Measurements from ENCODE around the gene ALLC. TPM values are rescaled to one million over a fixed set of nuclear protein-coding genes. Genes with fewer than 3 reads are reported as not detected.

ALLC gene
- total RNA-seq, 1 experiment from 2014 or later: not detected

DNA sequence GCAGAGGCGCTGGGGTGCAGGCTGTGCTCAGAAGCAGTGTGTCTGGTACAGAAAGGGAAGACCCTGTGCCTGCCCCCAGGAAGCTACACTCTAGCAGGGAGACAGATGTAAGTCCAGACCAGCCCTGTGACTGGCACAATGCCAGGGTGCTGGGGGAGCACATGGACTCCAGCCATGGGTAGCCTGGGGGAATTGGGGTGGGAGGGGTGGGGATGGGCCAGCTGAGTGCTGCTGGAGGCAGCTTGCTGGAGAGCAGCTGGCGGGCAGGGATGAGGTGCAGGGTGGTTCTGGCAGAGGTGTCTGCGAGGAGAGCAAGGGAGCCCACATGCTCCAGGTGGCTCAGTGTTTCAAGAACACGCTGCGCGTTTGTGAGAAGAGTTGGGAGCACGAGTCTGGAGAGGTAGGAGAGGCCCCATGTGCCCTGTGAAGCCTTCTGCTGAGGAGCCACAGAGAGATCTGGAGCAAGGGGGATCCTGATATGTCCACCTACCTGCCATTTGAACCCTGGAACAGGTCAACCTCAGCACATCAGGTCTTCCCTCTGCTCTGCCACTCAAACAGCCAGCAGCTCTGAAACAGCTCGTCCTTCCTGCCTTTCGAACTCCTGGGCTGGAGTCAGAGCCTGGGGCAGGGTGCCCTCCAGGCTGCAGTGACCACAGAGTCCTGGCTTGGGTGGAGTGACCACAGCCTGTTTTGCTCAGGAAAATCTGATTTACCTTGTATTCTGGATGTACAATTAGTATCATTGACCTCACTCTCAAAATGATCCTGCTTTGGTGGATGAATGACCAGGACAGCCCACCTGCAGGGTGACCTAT, 15.1 kb downstream of the ALLC start:
- Histone ChIP-seq H3K27me3 (ENCODE audit: low read length) (no peaks in the 10 kb centered on the region), H4K20me1 (ENCODE audit: insufficient read depth, low read depth, low read length) (no peaks in the 10 kb centered on the region), H3K79me2 (ENCODE audit: low read length) (no peaks in the 10 kb centered on the region), H3K27ac (ENCODE audit: low read length) (no peak overlapping the region), H3K36me3 (ENCODE audit: insufficient read depth, low read length) (no peaks in the 10 kb centered on the region), H2AFZ (ENCODE audit: low read length) (no peak overlapping the region), H3K9me3 (ENCODE audit: low read length) (no peaks in the 10 kb centered on the region), H3K4me3 (ENCODE audit: low read length) (no peak overlapping the region), H3K9ac (ENCODE audit: low read length) (no peak overlapping the region), H3K4me1 (ENCODE audit: low read length) (no peaks in the 10 kb centered on the region), H3K9me2 (replicated peaks; ENCODE audit: insufficient read depth, low read length) (no peaks in the 10 kb centered on the region), H3K4me2 (ENCODE audit: low read depth, low read length, poor library complexity, severe bottlenecking) (no peak overlapping the region)
- DNase-seq: no peak

DNA sequence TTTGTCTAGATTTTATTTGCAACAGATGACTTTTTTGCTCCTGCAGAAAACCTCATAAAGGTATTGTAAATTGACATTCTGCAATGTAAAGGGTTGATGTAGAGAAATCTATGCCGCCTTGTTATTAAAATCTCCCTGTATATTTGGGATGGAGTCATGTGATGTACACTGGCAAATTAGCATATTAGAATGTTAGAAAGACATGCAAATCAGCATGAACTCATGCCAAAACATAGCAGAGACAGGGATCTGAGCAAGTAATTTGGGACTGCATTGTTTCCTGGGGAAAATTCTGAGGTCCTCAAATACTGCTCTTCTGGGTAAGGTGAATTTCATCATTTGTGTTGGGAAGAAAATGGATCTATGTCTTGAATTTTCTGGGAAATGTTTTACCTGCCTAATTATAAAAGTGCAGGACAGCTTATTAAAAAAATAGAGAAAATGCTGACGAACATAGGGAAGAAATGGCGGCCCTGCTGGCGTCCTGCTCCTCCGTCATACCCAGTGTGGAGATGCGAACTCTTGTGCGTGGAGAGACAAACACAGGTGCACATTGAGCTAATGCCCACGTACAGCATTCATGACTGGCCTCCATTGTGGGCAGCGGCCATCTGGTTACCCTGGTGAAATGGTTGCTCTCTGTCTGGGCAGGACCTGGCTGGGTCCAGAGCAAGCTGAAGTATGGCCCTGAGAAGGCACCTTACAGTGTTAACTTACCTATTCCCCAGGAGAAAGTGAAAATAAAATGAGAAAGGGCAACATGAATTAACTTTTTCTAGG, 16.3 kb downstream of the ALLC start:
- Histone ChIP-seq H3K27me3 (ENCODE audit: low read length) (no peaks in the 10 kb centered on the region), H3K9me2 (replicated peaks; ENCODE audit: insufficient read depth, low read length) (no peaks in the 10 kb centered on the region), H3K4me2 (ENCODE audit: low read depth, low read length, poor library complexity, severe bottlenecking) (no peak overlapping the region), H3K36me3 (ENCODE audit: insufficient read depth, low read length) (no peaks in the 10 kb centered on the region), H3K4me3 (ENCODE audit: low read length) (no peak overlapping the region), H3K9me3 (ENCODE audit: low read length) (no peaks in the 10 kb centered on the region), H3K4me1 (ENCODE audit: low read length) (no peaks in the 10 kb centered on the region), H2AFZ (ENCODE audit: low read length) (no peak overlapping the region), H4K20me1 (ENCODE audit: insufficient read depth, low read depth, low read length) (no peaks in the 10 kb centered on the region), H3K79me2 (ENCODE audit: low read length) (no peaks in the 10 kb centered on the region), H3K9ac (ENCODE audit: low read length) (no peak overlapping the region), H3K27ac (ENCODE audit: low read length) (no peak overlapping the region)
- DNase-seq: no peak

DNA sequence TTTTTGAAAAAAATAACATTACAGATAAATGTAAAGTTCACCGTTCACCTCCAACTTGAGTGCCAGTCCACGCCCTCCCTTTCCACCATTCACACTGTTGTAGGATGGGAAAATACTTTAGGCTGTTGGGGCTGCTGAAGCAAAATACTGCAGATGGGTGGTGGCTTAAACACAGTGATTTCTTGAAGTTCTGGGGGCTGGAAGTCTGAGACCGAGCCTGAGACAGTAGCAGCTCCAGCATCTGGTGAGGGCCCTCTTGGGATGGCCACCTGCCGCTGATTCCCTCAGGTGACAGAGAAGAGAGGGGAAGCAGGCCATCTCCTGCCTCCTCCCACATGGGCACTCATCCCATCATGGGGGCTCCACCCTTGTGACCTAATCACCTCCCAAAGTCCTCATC, 17.7 kb downstream of the ALLC start:
- Histone ChIP-seq H3K27me3 (ENCODE audit: low read length) (no peaks in the 10 kb centered on the region), H4K20me1 (ENCODE audit: insufficient read depth, low read depth, low read length) (no peaks in the 10 kb centered on the region), H3K4me3 (ENCODE audit: low read length) (no peak overlapping the region), H3K4me2 (ENCODE audit: low read depth, low read length, poor library complexity, severe bottlenecking) (no peak overlapping the region), H3K79me2 (ENCODE audit: low read length) (no peaks in the 10 kb centered on the region), H3K9ac (ENCODE audit: low read length) (no peak overlapping the region), H3K9me3 (ENCODE audit: low read length) (no peaks in the 10 kb centered on the region), H3K36me3 (ENCODE audit: insufficient read depth, low read length) (no peaks in the 10 kb centered on the region), H3K9me2 (replicated peaks; ENCODE audit: insufficient read depth, low read length) (no peaks in the 10 kb centered on the region), H3K4me1 (ENCODE audit: low read length) (no peaks in the 10 kb centered on the region), H3K27ac (ENCODE audit: low read length) (no peak overlapping the region), H2AFZ (ENCODE audit: low read length) (no peak overlapping the region)
- DNase-seq: no peak

DNA sequence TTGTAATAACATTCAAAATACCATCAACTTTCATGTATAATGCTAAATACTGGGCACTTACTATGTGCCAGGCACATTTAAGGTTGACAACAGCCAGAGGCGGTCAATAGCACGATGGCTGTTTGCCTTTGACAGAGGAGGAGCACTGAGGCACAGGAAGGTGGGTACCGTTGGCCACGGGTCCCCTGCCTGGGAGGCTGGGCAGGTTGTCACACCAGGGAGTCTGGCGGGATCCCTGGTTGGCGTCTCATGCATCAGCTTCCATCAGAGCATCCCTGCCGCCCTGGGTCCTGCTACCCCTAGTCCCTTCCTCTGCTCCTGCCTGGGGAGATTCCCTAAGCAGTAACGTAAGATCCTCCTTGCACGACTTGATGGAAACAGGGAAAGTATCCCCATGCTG, 19.4 kb downstream of the ALLC start:
- H2AFZ ChIP-seq (ENCODE audit: low read length): no peak overlapping the region
- H3K4me1 ChIP-seq (ENCODE audit: low read length): peaks cover 13% of the 10 kb centered on the region
- H3K27me3 ChIP-seq (ENCODE audit: low read length): no peaks in the 10 kb centered on the region
- no peak overlapping the region for H3K27ac ChIP-seq (ENCODE audit: low read length)
- H3K9me2 ChIP-seq (replicated peaks; ENCODE audit: insufficient read depth, low read length): no peaks in the 10 kb centered on the region
- no peaks in the 10 kb centered on the region for H4K20me1 ChIP-seq (ENCODE audit: insufficient read depth, low read depth, low read length)
- H3K9me3 ChIP-seq (ENCODE audit: low read length): no peaks in the 10 kb centered on the region
- DNase-seq: no peak
- H3K4me3 ChIP-seq (ENCODE audit: low read length): no peak overlapping the region
- H3K4me2 ChIP-seq (ENCODE audit: low read depth, low read length, poor library complexity, severe bottlenecking): no peak overlapping the region
- no peak overlapping the region for H3K9ac ChIP-seq (ENCODE audit: low read length)
- no peaks in the 10 kb centered on the region for H3K36me3 ChIP-seq (ENCODE audit: insufficient read depth, low read length)
- H3K79me2 ChIP-seq (ENCODE audit: low read length): no peaks in the 10 kb centered on the region

DNA sequence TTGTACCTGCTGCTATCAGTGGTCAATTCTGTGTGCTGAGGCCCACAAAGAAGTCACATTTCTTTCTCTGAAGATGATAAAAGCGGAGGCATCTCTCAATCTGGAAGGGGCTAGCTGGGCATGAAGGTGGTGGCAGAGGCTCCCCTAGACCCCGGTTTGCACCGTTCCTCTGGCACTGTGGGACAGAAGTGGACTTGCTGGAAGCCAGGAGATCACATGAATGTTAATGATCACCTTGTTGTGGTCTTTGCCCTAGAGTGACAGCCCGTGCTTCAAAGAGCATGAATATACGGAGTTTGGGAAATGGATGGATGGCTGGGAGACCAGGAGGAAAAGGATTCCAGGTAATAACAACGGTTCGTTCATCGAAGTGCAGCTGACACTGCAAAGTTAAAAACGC, 20.2 kb downstream of the ALLC start:
- no peak overlapping the region for H3K9ac ChIP-seq (ENCODE audit: low read length)
- no peak overlapping the region for H3K27ac ChIP-seq (ENCODE audit: low read length)
- H3K4me1 ChIP-seq (ENCODE audit: low read length): peaks cover 13% of the 10 kb centered on the region
- H3K9me3 ChIP-seq (ENCODE audit: low read length): no peaks in the 10 kb centered on the region
- H3K9me2 ChIP-seq (replicated peaks; ENCODE audit: insufficient read depth, low read length): no peaks in the 10 kb centered on the region
- H3K4me2 ChIP-seq (ENCODE audit: low read depth, low read length, poor library complexity, severe bottlenecking): no peak overlapping the region
- DNase-seq: no peak
- no peak overlapping the region for H3K4me3 ChIP-seq (ENCODE audit: low read length)
- no peaks in the 10 kb centered on the region for H3K27me3 ChIP-seq (ENCODE audit: low read length)
- H4K20me1 ChIP-seq (ENCODE audit: insufficient read depth, low read depth, low read length): no peaks in the 10 kb centered on the region
- no peak overlapping the region for H2AFZ ChIP-seq (ENCODE audit: low read length)
- H3K79me2 ChIP-seq (ENCODE audit: low read length): no peaks in the 10 kb centered on the region
- H3K36me3 ChIP-seq (ENCODE audit: insufficient read depth, low read length): no peaks in the 10 kb centered on the region

DNA sequence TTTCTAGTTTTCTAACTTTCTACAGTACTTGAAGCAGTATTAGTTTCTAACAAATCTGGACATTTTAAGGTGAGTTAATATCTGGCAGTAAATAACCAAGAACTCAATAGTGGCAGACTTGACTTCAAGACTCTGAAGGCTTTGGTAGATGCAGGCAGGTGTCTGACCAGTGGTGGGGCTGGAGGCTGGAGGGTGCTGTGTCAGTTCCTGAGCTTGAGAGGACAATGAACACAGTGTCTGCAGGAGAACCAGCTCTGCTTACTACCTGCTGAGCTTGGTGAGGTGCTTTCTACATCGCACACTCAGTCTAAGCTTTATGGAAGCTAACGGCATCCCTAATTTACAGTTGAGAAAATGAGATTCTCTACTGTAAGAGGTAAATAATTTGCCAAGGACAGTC, 21.2 kb downstream of the ALLC start:
- Histone ChIP-seq H3K27ac (ENCODE audit: low read length) (no peak overlapping the region), H3K4me3 (ENCODE audit: low read length) (no peak overlapping the region), H3K9ac (ENCODE audit: low read length) (no peak overlapping the region), H3K36me3 (ENCODE audit: insufficient read depth, low read length) (no peaks in the 10 kb centered on the region), H3K27me3 (ENCODE audit: low read length) (no peaks in the 10 kb centered on the region), H3K4me1 (ENCODE audit: low read length) (peaks cover 13% of the 10 kb centered on the region), H3K79me2 (ENCODE audit: low read length) (no peaks in the 10 kb centered on the region), H3K9me3 (ENCODE audit: low read length) (no peaks in the 10 kb centered on the region), H3K9me2 (replicated peaks; ENCODE audit: insufficient read depth, low read length) (no peaks in the 10 kb centered on the region), H4K20me1 (ENCODE audit: insufficient read depth, low read depth, low read length) (no peaks in the 10 kb centered on the region), H3K4me2 (ENCODE audit: low read depth, low read length, poor library complexity, severe bottlenecking) (no peak overlapping the region), H2AFZ (ENCODE audit: low read length) (no peak overlapping the region)
- no peak for DNase-seq

DNA sequence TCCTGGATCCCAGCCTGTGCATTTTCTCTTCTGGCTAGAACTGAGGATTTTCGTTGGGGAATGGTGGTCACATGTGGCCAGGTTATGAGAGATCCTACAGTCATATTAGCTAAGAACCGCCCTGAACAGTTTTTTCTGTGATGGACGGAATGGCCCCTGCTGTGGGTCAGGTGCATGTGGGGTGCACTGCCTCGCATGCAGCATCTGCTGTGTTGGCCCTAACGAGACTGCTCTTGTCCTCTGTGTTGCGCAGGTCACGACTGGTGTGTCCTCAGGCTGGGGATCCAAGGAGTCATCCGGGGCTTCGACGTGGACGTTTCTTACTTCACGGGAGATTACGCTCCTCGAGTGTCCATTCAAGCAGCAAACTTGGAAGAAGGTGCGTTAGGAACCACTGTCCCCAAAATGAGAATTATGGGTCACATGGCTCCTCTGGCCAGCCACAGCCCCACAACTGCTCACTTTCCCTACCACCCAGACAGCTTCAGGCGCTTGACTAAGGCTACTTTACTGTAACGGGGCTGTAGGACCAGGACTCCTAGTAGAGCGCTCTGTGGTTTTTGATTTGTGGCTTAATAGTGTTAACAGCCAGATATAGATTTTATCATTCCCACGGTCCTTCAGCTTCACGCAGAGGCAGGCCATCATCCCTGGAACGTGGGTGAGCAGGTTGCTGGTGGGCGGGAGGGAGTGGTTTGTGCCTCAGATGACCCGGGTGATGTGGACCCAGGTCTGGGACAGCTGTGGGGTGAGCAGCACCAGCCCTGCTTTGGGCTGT, 21.8 kb downstream of the ALLC start:
- H3K9ac ChIP-seq (ENCODE audit: low read length): no peak overlapping the region
- H3K36me3 ChIP-seq (ENCODE audit: insufficient read depth, low read length): no peaks in the 10 kb centered on the region
- H3K27ac ChIP-seq (ENCODE audit: low read length): no peak overlapping the region
- no peak overlapping the region for H3K4me3 ChIP-seq (ENCODE audit: low read length)
- H3K4me1 ChIP-seq (ENCODE audit: low read length): peaks cover 13% of the 10 kb centered on the region
- no peak overlapping the region for H2AFZ ChIP-seq (ENCODE audit: low read length)
- H3K9me3 ChIP-seq (ENCODE audit: low read length): no peaks in the 10 kb centered on the region
- no peaks in the 10 kb centered on the region for H3K9me2 ChIP-seq (replicated peaks; ENCODE audit: insufficient read depth, low read length)
- H4K20me1 ChIP-seq (ENCODE audit: insufficient read depth, low read depth, low read length): no peaks in the 10 kb centered on the region
- DNase-seq: no peak
- no peaks in the 10 kb centered on the region for H3K27me3 ChIP-seq (ENCODE audit: low read length)
- no peaks in the 10 kb centered on the region for H3K79me2 ChIP-seq (ENCODE audit: low read length)
- H3K4me2 ChIP-seq (ENCODE audit: low read depth, low read length, poor library complexity, severe bottlenecking): no peak overlapping the region
